Epithelial cell of umbilical artery (primary cell): Measurements from ENCODE around the gene TFPI2. TPM values are rescaled to one million over a fixed set of nuclear protein-coding genes. Genes with fewer than 3 reads are reported as not detected.

ENCODE experiments used
- total RNA-seq: library from RNA; depleted of rRNA; stranded (reverse); fragments of >200 nt; gene quantifications from 2 replicates; pipeline ENCODE4 v1.2.3, GENCODE V29; 2014

Gene TFPI2
- 40.3 and 254 TPM in 2 replicates for total RNA-seq

GRCh38 chr7:93890464-93891068 lies at the start of gene TFPI2:
Gene TFPI2, minus strand, starts transcription at chr7:93890753. Its CDS starts 75 bp downstream, at chr7:93890678.

DNA sequence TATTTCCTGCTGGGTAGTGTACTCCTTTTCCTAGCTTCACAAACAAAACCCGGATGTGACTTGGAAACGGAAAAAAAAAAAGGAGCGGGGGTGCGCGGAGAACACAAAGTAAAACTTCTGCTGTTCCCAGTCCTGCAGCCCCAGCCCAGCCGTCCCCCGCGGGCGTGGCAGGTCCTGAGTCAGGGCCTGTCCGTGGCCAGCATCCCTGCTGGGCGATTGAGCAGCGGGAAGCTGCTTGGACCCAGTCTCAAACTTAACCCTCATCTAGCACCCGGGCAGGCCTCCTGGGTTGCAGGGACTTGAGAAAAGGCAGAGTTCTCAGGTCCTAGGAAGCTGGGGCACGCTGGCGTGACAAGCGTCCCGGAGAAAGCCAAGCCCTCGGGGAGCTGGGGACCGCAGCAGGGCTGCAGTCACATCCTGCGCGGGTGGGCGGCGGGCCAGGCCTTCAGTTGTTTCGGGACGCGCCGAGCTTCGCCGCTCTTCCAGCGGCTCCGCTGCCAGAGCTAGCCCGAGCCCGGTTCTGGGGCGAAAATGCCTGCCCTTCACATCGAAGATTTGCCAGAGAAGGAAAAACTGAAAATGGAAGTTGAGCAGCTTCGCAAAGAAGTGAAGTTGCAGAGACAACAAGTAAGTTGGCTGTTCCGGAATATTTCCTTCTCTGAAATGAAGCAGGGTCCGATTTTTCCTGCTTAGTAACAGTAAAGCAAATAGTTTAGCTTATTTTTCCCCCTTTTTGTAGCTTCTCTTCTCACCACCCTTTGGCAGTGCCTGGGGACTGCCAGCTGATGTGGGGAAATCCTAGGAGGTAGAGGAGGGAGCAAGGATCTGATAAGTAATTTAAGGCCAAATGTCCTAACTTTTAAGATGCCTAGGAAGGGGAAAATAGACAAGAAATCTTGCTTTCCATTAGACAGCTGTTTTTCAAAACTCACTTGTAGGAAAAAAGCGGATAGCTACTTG lies 31.3 kb upstream of the TFPI2 start, which contains the start of gene GNG11:
Gene GNG11, plus strand, starts transcription at position 129 of the 960 bp plus-strand sequence. Its CDS starts 403 bp downstream, at position 532.

GRCh38 chr7:93906267-93906666 lies 15.7 kb upstream of the TFPI2 start, which contains the start of gene GNGT1:
Gene GNGT1, plus strand, starts transcription at chr7:93906567. Its CDS starts 180 bp downstream, at chr7:93906747.

Other genes with a start within 250 kb of the TFPI2 start
- not detected in 2 replicates for gene GNGT1, start 15.8 kb upstream of the TFPI2 start, total RNA-seq
- 171 and 334 TPM in 2 replicates for gene GNG11, start 31.0 kb upstream of the TFPI2 start, total RNA-seq
- 36.1 and 56.1 TPM in 2 replicates for gene BET1, start 113.6 kb upstream of the TFPI2 start, total RNA-seq